Body of pancreas (tissue), 4 donors: ENCODE results near the gene CCNY.

ENCODE experiments used
- CTCF ChIP-seq, 7 experiments: fragments of 450-650 bp in 4 of 7; fragments of 200-600 bp in 3 of 7; sonication (generic) in 3 of 7; IDR thresholded peaks; one replicate each; pipeline ENCODE4 v1.5.1; 2016 to 2019; ENCODE audit warnings: antibody characterized with exemption in 7 of 7
- POLR2A ChIP-seq, 3 donors: fragments of 450-650 bp; IDR thresholded peaks; one replicate each; pipeline ENCODE4 v1.6.1; 2016; ENCODE audit warnings: antibody characterized with exemption in 3 of 3, mild to moderate bottlenecking in 2 of 3

- TF ChIP-seq POLR2A (IDR thresholded peaks at IDR 0.05) (no peak), CTCF (IDR thresholded peaks at IDR 0.05) (no peak)
Measured at GRCh38 chr10:35462491-35462934, 126.2 kb downstream of the CCNY start.
